Hepatocyte (in vitro differentiated cells): ENCODE results near the gene SCT.
"Not testable (repeated sequence)": the region's sequence is repeated elsewhere in the genome, so short reads cannot be mapped to it uniquely, and the experiment has no call there.

Experiments
- EZH2 ChIP-seq: fragments of 200-600 bp; sonication (generic); IDR thresholded peaks from 2 replicates; pipeline ENCODE4 v1.6.1; 2016; ENCODE audit warnings: antibody characterized with exemption, mild to moderate bottlenecking, borderline replicate concordance
- EZH2phosphoT487 ChIP-seq: fragments of 200-600 bp; sonication (generic); IDR thresholded peaks from one replicate; pipeline ENCODE4 v1.6.1; 2018; ENCODE audit warnings: antibody characterized with exemption, mild to moderate bottlenecking, low read depth, moderate library complexity; ENCODE audit not compliant: unreplicated experiment, severe bottlenecking
- TF ChIP-seq, protein P1 (sequence below): fragments of 200-600 bp; sonication (generic); IDR thresholded peaks from 2 replicates; pipeline ENCODE4 v1.5.1; 2016; ENCODE audit warnings: antibody characterized with exemption, mild to moderate bottlenecking; ENCODE audit not compliant: poor library complexity

DNA sequence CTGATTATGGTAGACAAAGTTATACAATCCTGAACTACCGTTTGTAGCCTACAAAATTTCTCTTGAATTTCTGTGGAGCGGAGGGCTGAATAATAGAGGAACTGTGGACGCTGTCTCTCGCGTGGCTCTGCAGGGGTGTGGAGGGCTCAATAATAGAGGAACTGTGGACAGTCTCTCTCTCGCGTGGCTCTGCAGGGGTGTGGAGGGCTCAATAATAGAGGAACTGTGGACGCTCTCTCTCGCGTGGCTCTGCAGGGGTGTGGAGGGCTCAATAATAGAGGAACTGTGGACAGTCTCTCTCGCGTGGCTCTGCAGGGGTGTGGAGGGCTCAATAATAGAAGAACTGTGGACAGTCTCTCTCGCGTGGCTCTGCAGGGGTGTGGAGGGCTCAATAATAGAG, 26.2 kb upstream of the SCT start:
- TF ChIP-seq, protein P1, sequence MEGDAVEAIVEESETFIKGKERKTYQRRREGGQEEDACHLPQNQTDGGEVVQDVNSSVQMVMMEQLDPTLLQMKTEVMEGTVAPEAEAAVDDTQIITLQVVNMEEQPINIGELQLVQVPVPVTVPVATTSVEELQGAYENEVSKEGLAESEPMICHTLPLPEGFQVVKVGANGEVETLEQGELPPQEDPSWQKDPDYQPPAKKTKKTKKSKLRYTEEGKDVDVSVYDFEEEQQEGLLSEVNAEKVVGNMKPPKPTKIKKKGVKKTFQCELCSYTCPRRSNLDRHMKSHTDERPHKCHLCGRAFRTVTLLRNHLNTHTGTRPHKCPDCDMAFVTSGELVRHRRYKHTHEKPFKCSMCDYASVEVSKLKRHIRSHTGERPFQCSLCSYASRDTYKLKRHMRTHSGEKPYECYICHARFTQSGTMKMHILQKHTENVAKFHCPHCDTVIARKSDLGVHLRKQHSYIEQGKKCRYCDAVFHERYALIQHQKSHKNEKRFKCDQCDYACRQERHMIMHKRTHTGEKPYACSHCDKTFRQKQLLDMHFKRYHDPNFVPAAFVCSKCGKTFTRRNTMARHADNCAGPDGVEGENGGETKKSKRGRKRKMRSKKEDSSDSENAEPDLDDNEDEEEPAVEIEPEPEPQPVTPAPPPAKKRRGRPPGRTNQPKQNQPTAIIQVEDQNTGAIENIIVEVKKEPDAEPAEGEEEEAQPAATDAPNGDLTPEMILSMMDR = not testable (repeated sequence)
- TF ChIP-seq EZH2, EZH2phosphoT487: not testable (repeated sequence)
